Endothelial cell (in vitro differentiated cells): ENCODE data around the gene LILRA6. TPM values are rescaled to one million over a fixed set of nuclear protein-coding genes. Genes with fewer than 3 reads are reported as not detected.

Source experiments
- DNase-seq: peaks from one replicate; pipeline ENCODE4 v3.0.0; 2021; ENCODE audit warnings: low spot score
- H3K27ac Mint-ChIP-seq: one replicate; pipeline ENCODE4 v1.8.0; 2021; ENCODE audit warnings: mixed read lengths, inconsistent platforms; ENCODE audit not compliant: unreplicated experiment
- H3K27me3 Mint-ChIP-seq: one replicate; pipeline ENCODE4 v1.8.0; 2021; ENCODE audit warnings: mild to moderate bottlenecking, moderate library complexity, mixed read lengths, inconsistent platforms; ENCODE audit not compliant: unreplicated experiment
- H3K36me3 Mint-ChIP-seq: one replicate; pipeline ENCODE4 v1.8.0; 2021; ENCODE audit warnings: mild to moderate bottlenecking, low read depth, mixed read lengths, inconsistent platforms; ENCODE audit not compliant: unreplicated experiment
- H3K4me1 Mint-ChIP-seq: one replicate; pipeline ENCODE4 v1.8.0; 2021; ENCODE audit warnings: mild to moderate bottlenecking, mixed read lengths, inconsistent platforms; ENCODE audit not compliant: unreplicated experiment
- H3K4me3 Mint-ChIP-seq: one replicate; pipeline ENCODE4 v1.8.0; 2021; ENCODE audit warnings: mild to moderate bottlenecking, mixed read lengths, inconsistent platforms; ENCODE audit not compliant: unreplicated experiment
- H3K9me3 Mint-ChIP-seq: one replicate; pipeline ENCODE4 v1.8.0; 2021; ENCODE audit warnings: mixed read lengths, inconsistent platforms; ENCODE audit not compliant: unreplicated experiment
- microRNA-seq: library from miRNA; unstranded; fragments of <30 nt; microRNA quantifications from one replicate; pipeline ENCODE4, GENCODE V29; 2020; ENCODE audit not compliant: unreplicated experiment
- total RNA-seq: library from RNA; stranded (reverse); fragmentation: NEBNext Ultra II Directional; extraction: Animal tissue kit (Norgen Biotek cat#: 25700); gene quantifications from one replicate; pipeline ENCODE4 v1.2.1, GENCODE V29; 2021; ENCODE audit not compliant: unreplicated experiment
- TF ChIP-seq, protein P1 (sequence below): fragments of 200-600 bp; sonication (generic); IDR thresholded peaks from one replicate; pipeline ENCODE4 v1.5.0; 2021; ENCODE audit warnings: antibody characterized with exemption; ENCODE audit not compliant: unreplicated experiment

The LILRA6 gene
- total RNA-seq, 1 donor from 2014 or later: not detected

DNA sequence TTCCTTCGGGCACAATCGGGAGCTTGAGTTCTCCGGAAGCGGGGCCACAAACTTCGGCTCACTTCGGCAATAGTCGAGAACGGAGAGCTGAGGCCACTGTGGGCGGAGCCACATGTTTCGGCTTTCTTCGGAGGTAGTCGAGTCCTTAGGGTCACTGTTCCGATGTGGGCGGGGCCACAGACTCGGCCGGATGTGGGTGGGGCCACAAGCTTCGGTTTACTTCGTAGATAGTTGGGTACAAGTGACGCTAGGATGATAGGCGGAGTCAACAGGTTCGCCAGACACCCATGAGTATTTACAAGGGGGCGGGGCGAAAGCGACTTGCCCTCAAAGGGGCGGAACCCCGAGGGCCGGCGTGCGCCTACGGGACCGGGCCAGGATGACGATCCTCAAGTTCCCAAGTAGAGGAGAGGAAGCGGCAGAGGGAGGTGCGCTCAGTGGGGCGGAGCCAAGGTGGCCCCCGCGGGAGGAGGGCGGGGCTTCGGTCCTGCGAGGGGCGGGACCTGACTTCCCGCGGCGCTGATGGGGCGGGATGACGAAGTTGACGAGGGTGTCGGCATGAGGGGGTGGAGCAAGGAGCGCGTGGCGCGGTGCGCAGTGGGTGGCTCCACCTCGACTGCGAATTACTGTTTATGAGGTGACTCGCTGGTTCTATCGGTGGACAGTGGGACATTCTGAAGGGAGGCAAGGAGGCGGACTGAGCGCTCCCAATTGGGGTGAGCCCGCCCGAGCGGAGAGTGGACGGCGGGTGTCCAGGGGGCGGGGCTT lies 52.7 kb downstream of the LILRA6 start:
- TF ChIP-seq, protein P1, sequence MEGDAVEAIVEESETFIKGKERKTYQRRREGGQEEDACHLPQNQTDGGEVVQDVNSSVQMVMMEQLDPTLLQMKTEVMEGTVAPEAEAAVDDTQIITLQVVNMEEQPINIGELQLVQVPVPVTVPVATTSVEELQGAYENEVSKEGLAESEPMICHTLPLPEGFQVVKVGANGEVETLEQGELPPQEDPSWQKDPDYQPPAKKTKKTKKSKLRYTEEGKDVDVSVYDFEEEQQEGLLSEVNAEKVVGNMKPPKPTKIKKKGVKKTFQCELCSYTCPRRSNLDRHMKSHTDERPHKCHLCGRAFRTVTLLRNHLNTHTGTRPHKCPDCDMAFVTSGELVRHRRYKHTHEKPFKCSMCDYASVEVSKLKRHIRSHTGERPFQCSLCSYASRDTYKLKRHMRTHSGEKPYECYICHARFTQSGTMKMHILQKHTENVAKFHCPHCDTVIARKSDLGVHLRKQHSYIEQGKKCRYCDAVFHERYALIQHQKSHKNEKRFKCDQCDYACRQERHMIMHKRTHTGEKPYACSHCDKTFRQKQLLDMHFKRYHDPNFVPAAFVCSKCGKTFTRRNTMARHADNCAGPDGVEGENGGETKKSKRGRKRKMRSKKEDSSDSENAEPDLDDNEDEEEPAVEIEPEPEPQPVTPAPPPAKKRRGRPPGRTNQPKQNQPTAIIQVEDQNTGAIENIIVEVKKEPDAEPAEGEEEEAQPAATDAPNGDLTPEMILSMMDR: no peak
- H3K36me3 Mint-ChIP-seq: peaks cover 35% of the 10 kb centered on the region
- peaks cover 22% of the 10 kb centered on the region for H3K27me3 Mint-ChIP-seq
- no peaks in the 10 kb centered on the region for H3K9me3 Mint-ChIP-seq
- peak overlapping the region; percentile 99 for H3K4me3 Mint-ChIP-seq
- H3K4me1 Mint-ChIP-seq: peaks cover 32% of the 10 kb centered on the region
- H3K27ac Mint-ChIP-seq: peak overlapping the region; percentile 100
- peak; percentile 100 for DNase-seq

DNA sequence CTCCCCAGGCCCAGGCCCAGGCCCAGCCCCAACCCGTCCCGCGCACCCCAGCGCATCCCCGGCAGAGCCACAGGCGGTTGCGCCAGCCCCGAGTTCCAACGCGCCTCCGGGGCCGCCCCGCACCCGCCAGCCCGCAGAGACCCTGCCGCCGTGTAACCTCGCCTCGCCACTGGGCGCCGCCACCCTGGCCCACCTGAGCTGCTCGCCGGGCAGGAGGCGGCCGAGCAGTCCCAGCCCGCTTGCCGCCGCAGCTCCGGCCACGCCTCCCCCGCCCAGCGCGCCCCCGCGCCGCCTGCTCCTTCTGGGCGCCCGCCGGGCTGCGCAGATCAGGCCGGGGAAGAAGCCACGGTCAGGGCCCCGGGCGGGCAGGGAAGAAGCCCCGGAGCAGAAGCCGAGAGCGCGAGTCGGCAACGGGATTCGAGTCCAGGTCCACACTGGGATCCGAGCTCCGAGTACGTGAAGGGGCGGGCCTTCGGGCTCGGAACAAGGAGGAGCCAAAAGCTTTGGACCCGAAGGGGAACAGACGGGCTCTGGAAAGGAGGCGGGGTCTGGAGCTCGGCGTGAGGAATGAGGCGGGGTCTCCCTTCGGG lies 53.4 kb downstream of the LILRA6 start, which contains the start of gene MBOAT7:
Gene MBOAT7 (minus strand): TSS at position 436 of the 590 bp plus-strand sequence. CDS start 1,072 bp downstream, outside the sequence.
- Mint-ChIP-seq H3K4me1 (peaks cover 33% of the 10 kb centered on the region), H3K4me3 (peak within 1 kb of the TSS; percentile 99), H3K27me3 (peaks cover 22% of the 10 kb centered on the region), H3K36me3 (peaks cover 34% of the 10 kb centered on the region), H3K9me3 (no peaks in the 10 kb centered on the region), H3K27ac (peak within 1 kb of the TSS; percentile 100)
- TF ChIP-seq, protein P1: no peak
- no peak for DNase-seq

DNA sequence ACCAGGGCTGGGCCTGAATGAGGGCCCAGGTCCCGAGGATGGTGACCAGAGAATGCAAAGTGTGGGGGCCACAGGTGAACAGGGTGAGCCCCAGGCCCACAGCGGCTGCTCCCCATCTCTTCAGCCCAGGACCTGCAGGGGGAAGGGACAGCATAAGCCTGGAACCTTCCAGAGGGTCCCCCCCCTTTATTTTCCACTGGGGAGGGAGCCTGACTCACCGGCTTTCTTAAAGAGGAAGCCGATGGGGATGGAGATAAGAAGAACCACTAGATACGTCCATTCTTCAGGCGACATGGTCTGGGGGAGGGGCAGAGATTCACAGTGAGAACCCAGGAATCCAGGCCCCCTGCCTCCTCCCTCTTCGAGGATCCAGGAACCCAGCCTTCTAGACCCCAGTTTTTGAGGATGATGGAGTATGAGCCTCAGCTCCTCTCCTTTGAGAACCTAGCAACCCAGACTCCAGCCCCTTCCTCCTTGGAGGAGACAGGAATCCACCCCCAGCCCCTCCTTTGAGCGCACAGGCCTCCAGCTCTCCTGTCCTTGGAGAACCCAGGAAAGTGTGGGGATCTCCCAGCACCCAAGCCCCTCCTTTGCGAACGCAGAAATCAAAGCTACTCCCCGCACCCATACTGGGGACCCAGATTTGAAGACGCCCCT lies 54.2 kb downstream of the LILRA6 start:
- peaks cover 25% of the 10 kb centered on the region for H3K27me3 Mint-ChIP-seq
- H3K4me1 Mint-ChIP-seq: peaks cover 38% of the 10 kb centered on the region
- TF ChIP-seq, protein P1: no peak
- H3K4me3 Mint-ChIP-seq: peak overlapping the region; percentile 97
- peak overlapping the region; percentile 92 for H3K27ac Mint-ChIP-seq
- H3K36me3 Mint-ChIP-seq: peaks cover 34% of the 10 kb centered on the region
- H3K9me3 Mint-ChIP-seq: no peaks in the 10 kb centered on the region
- DNase-seq: no peak

DNA sequence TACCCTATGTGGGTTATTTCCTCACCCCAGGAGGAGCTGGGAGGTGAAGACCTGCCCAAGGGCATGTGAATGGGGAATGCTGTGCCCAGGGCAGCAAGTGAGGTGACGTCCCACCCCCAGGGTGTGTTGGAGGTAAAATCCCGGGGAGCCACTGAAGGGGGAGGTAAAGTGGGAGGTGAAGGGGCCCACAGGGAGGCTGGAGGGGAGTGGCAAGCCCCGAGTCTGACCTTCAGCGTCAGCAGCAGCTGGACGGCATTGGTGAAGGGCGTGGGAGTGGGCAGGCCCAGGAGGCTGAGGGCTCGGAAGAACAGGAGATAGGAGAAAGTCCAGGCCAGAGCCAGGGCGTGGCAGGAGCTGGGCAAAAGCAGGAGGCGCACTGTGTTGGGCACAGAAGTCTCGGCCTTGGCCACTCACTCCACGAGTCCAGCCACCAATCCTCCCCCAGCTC lies 55.6 kb downstream of the LILRA6 start:
- H3K4me1 Mint-ChIP-seq: peaks cover 31% of the 10 kb centered on the region
- peaks cover 31% of the 10 kb centered on the region for H3K36me3 Mint-ChIP-seq
- TF ChIP-seq, protein P1: no peak
- no peaks in the 10 kb centered on the region for H3K9me3 Mint-ChIP-seq
- H3K27ac Mint-ChIP-seq: peak overlapping the region; percentile 13
- H3K4me3 Mint-ChIP-seq: peak overlapping the region; percentile 97
- DNase-seq: no peak
- H3K27me3 Mint-ChIP-seq: peaks cover 16% of the 10 kb centered on the region

Small RNA genes lying within 50 kb of the gene (microRNA-seq; reads per million reads assigned to microRNA genes)
- not detected for gene MIR4752

Other genes starting within 250 kb of the LILRA6 start
- gene VSTM1, start 178.9 kb downstream of the LILRA6 start, total RNA-seq: 2.2 TPM
- gene TARM1, start 161.4 kb downstream of the LILRA6 start, total RNA-seq: not detected
- gene OSCAR, start 142.0 kb downstream of the LILRA6 start, total RNA-seq: 0.21 TPM
- gene NDUFA3, start 139.9 kb downstream of the LILRA6 start, total RNA-seq: 126 TPM
- 24.8 TPM for gene TFPT, start 127.1 kb downstream of the LILRA6 start, total RNA-seq
- gene PRPF31, start 127.0 kb downstream of the LILRA6 start, total RNA-seq: 71.7 TPM
- gene CNOT3, start 105.0 kb downstream of the LILRA6 start, total RNA-seq: 62.2 TPM
- 3.4 TPM for gene LENG1, start 83.1 kb downstream of the LILRA6 start, total RNA-seq
- 2.6 TPM for gene TMC4, start 69.6 kb downstream of the LILRA6 start, total RNA-seq
- gene MBOAT7, start 53.2 kb downstream of the LILRA6 start, total RNA-seq: 203 TPM
- gene TSEN34, start 51.5 kb downstream of the LILRA6 start, total RNA-seq: 27.8 TPM
- 1,195 TPM for gene RPS9, start 41.9 kb downstream of the LILRA6 start, total RNA-seq
- gene LILRB3, start 19.8 kb downstream of the LILRA6 start, total RNA-seq: not detected
- not detected for gene LILRB5, start 14.5 kb upstream of the LILRA6 start, total RNA-seq
- not detected for gene LILRB2, start 38.3 kb upstream of the LILRA6 start, total RNA-seq
- not detected for gene LILRA5, start 70.4 kb upstream of the LILRA6 start, total RNA-seq
- gene LILRA4, start 96.4 kb upstream of the LILRA6 start, total RNA-seq: not detected
- gene LAIR1, start 122.1 kb upstream of the LILRA6 start, total RNA-seq: 2.1 TPM
- 10.4 TPM for gene TTYH1, start 172.7 kb upstream of the LILRA6 start, total RNA-seq
- 162 TPM for gene LENG8, start 206.4 kb upstream of the LILRA6 start, total RNA-seq
- gene LENG9, start 221.0 kb upstream of the LILRA6 start, total RNA-seq: 3.4 TPM
- 21.4 TPM for gene CDC42EP5, start 230.5 kb upstream of the LILRA6 start, total RNA-seq